SK-N-SH treated with all-trans-retinoic acid at 6 μM for 48 hours (cell line): ENCODE measurements around the gene CBFA2T3.
A peak's percentile ranks its signal among the peaks of the same experiment; 100 is the strongest.
"Not testable (repeated sequence)": the region's sequence is repeated elsewhere in the genome, so short reads cannot be mapped to it uniquely, and the experiment has no call there.

Source experiments
- ATAC-seq: fragments of 200-7000 bp; cut with Tn5 transposase; 3 replicates; pipeline ENCODE4 v1.9.1; 2020; ENCODE audit warnings: mild to moderate bottlenecking, moderate library complexity
- ARNTL ChIP-seq: fragments of 450-650 bp; formaldehyde crosslinking; IDR thresholded peaks from 2 replicates; pipeline ENCODE4 v1.5.0; 2020; ENCODE audit warnings: low read depth, mild to moderate bottlenecking, moderate library complexity, borderline replicate concordance
- BACH2 ChIP-seq: fragments of 250-450 bp; sonication (Bioruptor Pico); IDR thresholded peaks from 2 replicates; pipeline ENCODE4 v1.9.0; 2021; ENCODE audit warnings: mild to moderate bottlenecking, borderline replicate concordance
- CREB5 ChIP-seq: fragments of 250-450 bp; sonication (Bioruptor Pico); IDR thresholded peaks from 2 replicates; pipeline ENCODE4 v1.5.1; 2020; ENCODE audit warnings: low read depth, mild to moderate bottlenecking, moderate library complexity
- CSDC2 ChIP-seq: fragments of 250-450 bp; sonication (Bioruptor Pico); IDR thresholded peaks from 2 replicates; pipeline ENCODE4 v1.5.0; 2020; ENCODE audit warnings: mild to moderate bottlenecking, moderate library complexity
- ESRRG ChIP-seq: fragments of 250-450 bp; sonication (Bioruptor Pico); IDR thresholded peaks from 2 replicates; pipeline ENCODE4 v1.6.1; 2021; ENCODE audit warnings: mild to moderate bottlenecking
- GLIS3 ChIP-seq: fragments of 250-450 bp; sonication (Bioruptor Pico); IDR thresholded peaks from 2 replicates; pipeline ENCODE4 v1.5.0; 2020; ENCODE audit warnings: mild to moderate bottlenecking, moderate library complexity
- ISL1 ChIP-seq: fragments of 250-450 bp; sonication (Bioruptor Pico); IDR thresholded peaks from 2 replicates; pipeline ENCODE4 v2.1.2; 2022; ENCODE audit warnings: mild to moderate bottlenecking, moderate library complexity
- OSR1 ChIP-seq: fragments of 250-450 bp; sonication (Bioruptor Pico); IDR thresholded peaks from 2 replicates; pipeline ENCODE4 v1.8.0; 2022; ENCODE audit warnings: moderate library complexity, mild to moderate bottlenecking, inconsistent platforms
- PPARA ChIP-seq: fragments of 250-450 bp; sonication (Bioruptor Pico); IDR thresholded peaks from 2 replicates; pipeline ENCODE4 v1.5.0; 2020; ENCODE audit warnings: mild to moderate bottlenecking, borderline replicate concordance
- RARB ChIP-seq: fragments of 250-450 bp; sonication (Bioruptor Pico); IDR thresholded peaks from 2 replicates; pipeline ENCODE4 v1.8.0; 2021; ENCODE audit warnings: mild to moderate bottlenecking, moderate library complexity
- SNAI2 ChIP-seq: fragments of 250-450 bp; sonication (Bioruptor Pico); IDR thresholded peaks from 2 replicates; pipeline ENCODE4 v1.5.0; 2020; ENCODE audit warnings: mild to moderate bottlenecking, moderate library complexity
- TCF4 ChIP-seq: fragments of 250-450 bp; sonication (Bioruptor Pico); IDR thresholded peaks from 2 replicates; pipeline ENCODE4 v1.8.0; 2021; ENCODE audit warnings: mild to moderate bottlenecking, moderate library complexity, borderline replicate concordance
- TOX ChIP-seq: fragments of 250-450 bp; sonication (Bioruptor Pico); IDR thresholded peaks from 2 replicates; pipeline ENCODE4 v1.8.0; 2021; ENCODE audit warnings: mild to moderate bottlenecking, moderate library complexity, borderline replicate concordance
- ZC3H10 ChIP-seq: fragments of 250-450 bp; sonication (Bioruptor Pico); IDR thresholded peaks from 2 replicates; pipeline ENCODE4 v1.5.1; 2021; ENCODE audit warnings: mild to moderate bottlenecking, moderate library complexity
- ZFP3 ChIP-seq: fragments of 250-450 bp; sonication (Bioruptor Pico); IDR thresholded peaks from 2 replicates; pipeline ENCODE4 v1.5.0; 2020; ENCODE audit warnings: mild to moderate bottlenecking, moderate library complexity
- ZFP30 ChIP-seq: fragments of 450-650 bp; formaldehyde crosslinking; IDR thresholded peaks from 2 replicates; pipeline ENCODE4 v1.5.0; 2022; ENCODE audit warnings: mild to moderate bottlenecking, moderate library complexity
- ZNF565 ChIP-seq: fragments of 450-650 bp; formaldehyde crosslinking; conservative IDR thresholded peaks from 2 replicates; pipeline ENCODE4 v1.5.0; 2020; ENCODE audit warnings: low read depth, mild to moderate bottlenecking, moderate library complexity
- ZNF70 ChIP-seq: fragments of 450-650 bp; formaldehyde crosslinking; IDR thresholded peaks from 2 replicates; pipeline ENCODE4 v1.5.0; 2020; ENCODE audit warnings: mild to moderate bottlenecking, moderate library complexity
- TF ChIP-seq, protein P1 (sequence below): fragments of 250-450 bp; sonication (Bioruptor Pico); IDR thresholded peaks from 2 replicates; pipeline ENCODE4 v1.8.0; 2021; ENCODE audit warnings: low read depth, mild to moderate bottlenecking, moderate library complexity, borderline replicate concordance
- TF ChIP-seq, protein P2 (sequence below): fragments of 250-450 bp; sonication (Bioruptor Pico); IDR thresholded peaks from 2 replicates; pipeline ENCODE4 v1.5.1; 2021; ENCODE audit warnings: mild to moderate bottlenecking, moderate library complexity
- TF ChIP-seq, protein P3 (sequence below): fragments of 250-450 bp; sonication (Bioruptor Pico); IDR thresholded peaks from 2 replicates; pipeline ENCODE4 v1.8.0; 2020; ENCODE audit warnings: mild to moderate bottlenecking, moderate library complexity, borderline replicate concordance
- TF ChIP-seq, protein P4 (sequence below): fragments of 250-450 bp; sonication (Bioruptor Pico); IDR thresholded peaks from 2 replicates; pipeline ENCODE4 v1.5.0; 2020; ENCODE audit warnings: mild to moderate bottlenecking, moderate library complexity

The CBFA2T3 gene

GRCh38 chr16:88920618-88921590 is 56.1 kb downstream of the CBFA2T3 start:
- peak; percentile 44 for ATAC-seq
- no peak for TF ChIP-seq CSDC2
- TF ChIP-seq ZNF565: no peak
- TF ChIP-seq BACH2 (CRISPR knock-in tag): no peak
- TF ChIP-seq CREB5 (CRISPR knock-in tag): no peak
- no peak for TF ChIP-seq ZFP3 (CRISPR knock-in tag)
- no peak for TF ChIP-seq RARB (CRISPR knock-in tag)

DNA sequence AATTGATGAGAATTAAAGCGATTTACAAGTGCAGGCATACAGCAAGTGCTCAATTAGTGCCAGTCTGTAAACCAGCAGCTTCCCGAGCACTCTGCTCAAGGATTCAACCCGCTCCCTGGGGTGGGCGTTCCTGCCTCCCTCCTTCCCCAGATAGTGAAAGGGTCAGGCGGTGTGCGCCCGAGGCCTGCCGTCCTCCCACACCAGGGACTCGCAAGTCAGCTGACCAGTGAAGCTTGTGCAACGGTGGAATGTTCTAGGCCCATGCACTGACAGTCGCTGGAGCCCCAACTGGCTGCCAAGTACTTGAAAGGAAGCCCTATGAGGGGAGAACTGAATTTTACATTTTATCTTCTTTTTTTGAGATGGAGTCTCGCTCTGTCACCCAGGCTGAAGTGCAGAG is 57.1 kb downstream of the CBFA2T3 start:
- ATAC-seq: no peak
- TF ChIP-seq ZFP30 (CRISPR knock-in tag) (no peak), ESRRG (CRISPR knock-in tag) (no peak), ZFP3 (CRISPR knock-in tag) (no peak), BACH2 (CRISPR knock-in tag) (no peak), ARNTL (CRISPR knock-in tag) (no peak), PPARA (CRISPR knock-in tag) (no peak), ZC3H10 (CRISPR knock-in tag) (no peak), SNAI2 (no peak), TCF4 (CRISPR knock-in tag) (no peak), GLIS3 (CRISPR knock-in tag) (no peak), ZNF70 (no peak), OSR1 (CRISPR knock-in tag) (no peak), ISL1 (CRISPR knock-in tag) (no peak), TOX (CRISPR knock-in tag) (no peak)
- TF ChIP-seq, protein P1, sequence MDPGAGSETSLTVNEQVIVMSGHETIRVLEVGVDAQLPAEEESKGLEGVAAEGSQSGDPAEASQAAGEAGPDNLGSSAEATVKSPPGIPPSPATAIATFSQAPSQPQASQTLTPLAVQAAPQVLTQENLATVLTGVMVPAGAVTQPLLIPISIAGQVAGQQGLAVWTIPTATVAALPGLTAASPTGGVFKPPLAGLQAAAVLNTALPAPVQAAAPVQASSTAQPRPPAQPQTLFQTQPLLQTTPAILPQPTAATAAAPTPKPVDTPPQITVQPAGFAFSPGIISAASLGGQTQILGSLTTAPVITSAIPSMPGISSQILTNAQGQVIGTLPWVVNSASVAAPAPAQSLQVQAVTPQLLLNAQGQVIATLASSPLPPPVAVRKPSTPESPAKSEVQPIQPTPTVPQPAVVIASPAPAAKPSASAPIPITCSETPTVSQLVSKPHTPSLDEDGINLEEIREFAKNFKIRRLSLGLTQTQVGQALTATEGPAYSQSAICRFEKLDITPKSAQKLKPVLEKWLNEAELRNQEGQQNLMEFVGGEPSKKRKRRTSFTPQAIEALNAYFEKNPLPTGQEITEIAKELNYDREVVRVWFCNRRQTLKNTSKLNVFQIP (CRISPR knock-in tag): no peak
- TF ChIP-seq, protein P2, sequence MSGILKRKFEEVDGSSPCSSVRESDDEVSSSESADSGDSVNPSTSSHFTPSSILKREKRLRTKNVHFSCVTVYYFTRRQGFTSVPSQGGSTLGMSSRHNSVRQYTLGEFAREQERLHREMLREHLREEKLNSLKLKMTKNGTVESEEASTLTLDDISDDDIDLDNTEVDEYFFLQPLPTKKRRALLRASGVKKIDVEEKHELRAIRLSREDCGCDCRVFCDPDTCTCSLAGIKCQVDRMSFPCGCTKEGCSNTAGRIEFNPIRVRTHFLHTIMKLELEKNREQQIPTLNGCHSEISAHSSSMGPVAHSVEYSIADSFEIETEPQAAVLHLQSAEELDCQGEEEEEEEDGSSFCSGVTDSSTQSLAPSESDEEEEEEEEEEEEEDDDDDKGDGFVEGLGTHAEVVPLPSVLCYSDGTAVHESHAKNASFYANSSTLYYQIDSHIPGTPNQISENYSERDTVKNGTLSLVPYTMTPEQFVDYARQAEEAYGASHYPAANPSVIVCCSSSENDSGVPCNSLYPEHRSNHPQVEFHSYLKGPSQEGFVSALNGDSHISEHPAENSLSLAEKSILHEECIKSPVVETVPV (CRISPR knock-in tag): no peak
- TF ChIP-seq, protein P3, sequence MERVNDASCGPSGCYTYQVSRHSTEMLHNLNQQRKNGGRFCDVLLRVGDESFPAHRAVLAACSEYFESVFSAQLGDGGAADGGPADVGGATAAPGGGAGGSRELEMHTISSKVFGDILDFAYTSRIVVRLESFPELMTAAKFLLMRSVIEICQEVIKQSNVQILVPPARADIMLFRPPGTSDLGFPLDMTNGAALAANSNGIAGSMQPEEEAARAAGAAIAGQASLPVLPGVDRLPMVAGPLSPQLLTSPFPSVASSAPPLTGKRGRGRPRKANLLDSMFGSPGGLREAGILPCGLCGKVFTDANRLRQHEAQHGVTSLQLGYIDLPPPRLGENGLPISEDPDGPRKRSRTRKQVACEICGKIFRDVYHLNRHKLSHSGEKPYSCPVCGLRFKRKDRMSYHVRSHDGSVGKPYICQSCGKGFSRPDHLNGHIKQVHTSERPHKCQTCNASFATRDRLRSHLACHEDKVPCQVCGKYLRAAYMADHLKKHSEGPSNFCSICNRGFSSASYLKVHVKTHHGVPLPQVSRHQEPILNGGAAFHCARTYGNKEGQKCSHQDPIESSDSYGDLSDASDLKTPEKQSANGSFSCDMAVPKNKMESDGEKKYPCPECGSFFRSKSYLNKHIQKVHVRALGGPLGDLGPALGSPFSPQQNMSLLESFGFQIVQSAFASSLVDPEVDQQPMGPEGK (CRISPR knock-in tag): no peak
- TF ChIP-seq, all 23 proteins: peak for 0

- not testable (repeated sequence) for ATAC-seq
Observed at GRCh38 chr16:88918896-88919295, 58.1 kb downstream of the CBFA2T3 start.

- TF ChIP-seq, protein P4, sequence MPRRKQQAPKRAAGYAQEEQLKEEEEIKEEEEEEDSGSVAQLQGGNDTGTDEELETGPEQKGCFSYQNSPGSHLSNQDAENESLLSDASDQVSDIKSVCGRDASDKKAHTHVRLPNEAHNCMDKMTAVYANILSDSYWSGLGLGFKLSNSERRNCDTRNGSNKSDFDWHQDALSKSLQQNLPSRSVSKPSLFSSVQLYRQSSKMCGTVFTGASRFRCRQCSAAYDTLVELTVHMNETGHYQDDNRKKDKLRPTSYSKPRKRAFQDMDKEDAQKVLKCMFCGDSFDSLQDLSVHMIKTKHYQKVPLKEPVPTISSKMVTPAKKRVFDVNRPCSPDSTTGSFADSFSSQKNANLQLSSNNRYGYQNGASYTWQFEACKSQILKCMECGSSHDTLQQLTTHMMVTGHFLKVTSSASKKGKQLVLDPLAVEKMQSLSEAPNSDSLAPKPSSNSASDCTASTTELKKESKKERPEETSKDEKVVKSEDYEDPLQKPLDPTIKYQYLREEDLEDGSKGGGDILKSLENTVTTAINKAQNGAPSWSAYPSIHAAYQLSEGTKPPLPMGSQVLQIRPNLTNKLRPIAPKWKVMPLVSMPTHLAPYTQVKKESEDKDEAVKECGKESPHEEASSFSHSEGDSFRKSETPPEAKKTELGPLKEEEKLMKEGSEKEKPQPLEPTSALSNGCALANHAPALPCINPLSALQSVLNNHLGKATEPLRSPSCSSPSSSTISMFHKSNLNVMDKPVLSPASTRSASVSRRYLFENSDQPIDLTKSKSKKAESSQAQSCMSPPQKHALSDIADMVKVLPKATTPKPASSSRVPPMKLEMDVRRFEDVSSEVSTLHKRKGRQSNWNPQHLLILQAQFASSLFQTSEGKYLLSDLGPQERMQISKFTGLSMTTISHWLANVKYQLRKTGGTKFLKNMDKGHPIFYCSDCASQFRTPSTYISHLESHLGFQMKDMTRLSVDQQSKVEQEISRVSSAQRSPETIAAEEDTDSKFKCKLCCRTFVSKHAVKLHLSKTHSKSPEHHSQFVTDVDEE (CRISPR knock-in tag): no peak
- TF ChIP-seq TOX (CRISPR knock-in tag) (no peak), TCF4 (CRISPR knock-in tag) (no peak), PPARA (CRISPR knock-in tag) (no peak), ZFP3 (CRISPR knock-in tag) (no peak), BACH2 (CRISPR knock-in tag) (no peak), ISL1 (CRISPR knock-in tag) (no peak), OSR1 (CRISPR knock-in tag) (no peak), CREB5 (CRISPR knock-in tag) (no peak), ESRRG (CRISPR knock-in tag) (no peak)
- TF ChIP-seq, protein P2 (CRISPR knock-in tag): no peak
- no peak for ATAC-seq
Observed at GRCh38 chr16:88917915-88918627, 58.9 kb downstream of the CBFA2T3 start.
